Neural cell (in vitro differentiated cells): ENCODE data around the gene CACNA1B. TPM values are rescaled to one million over a fixed set of nuclear protein-coding genes. Genes with fewer than 3 reads are reported as not detected.
"Not testable (repeated sequence)": the region's sequence is repeated elsewhere in the genome, so short reads cannot be mapped to it uniquely, and the experiment has no call there.

ENCODE experiments used
- H2AFZ ChIP-seq: fragments of 200-600, 300-800 bp; sonication (generic), shearing (Covaris generic); 2 replicates; pipeline ENCODE4 v1.6.0; 2014; ENCODE audit warnings: low read depth, mild to moderate bottlenecking, antibody characterized with exemption, low read length, moderate library complexity
- H3F3A ChIP-seq: fragments of 200-600 bp; shearing (Covaris generic); 2 replicates; pipeline ENCODE4 v1.6.1; 2016; ENCODE audit warnings: mild to moderate bottlenecking, moderate library complexity, mixed read lengths, antibody characterized with exemption, low read length; ENCODE audit not compliant: insufficient read depth, poor library complexity, severe bottlenecking
- H3K27ac ChIP-seq: fragments of 200-600, 300-800 bp; sonication (generic), shearing (Covaris generic); 2 replicates; pipeline ENCODE4 v1.5.1; 2014; ENCODE audit warnings: mild to moderate bottlenecking, low read length, moderate library complexity
- H3K27me3 ChIP-seq: fragments of 300-800, 200-600 bp; sonication (generic), shearing (Covaris generic); 2 replicates; pipeline ENCODE4 v1.6.0; 2014; ENCODE audit warnings: mild to moderate bottlenecking, low read depth, low read length, moderate library complexity; ENCODE audit not compliant: insufficient read depth
- H3K36me3 ChIP-seq: fragments of 300-800, 200-600 bp; sonication (generic), shearing (Covaris generic); 2 replicates; pipeline ENCODE4 v1.5.1; 2014; ENCODE audit warnings: mild to moderate bottlenecking, antibody characterized with exemption, low read length, moderate library complexity; ENCODE audit not compliant: insufficient read depth
- H3K4me2 ChIP-seq: fragments of 300-800, 200-600 bp; sonication (generic), shearing (Covaris generic); 2 replicates; pipeline ENCODE4 v1.6.0; 2014; ENCODE audit warnings: mild to moderate bottlenecking, low read length
- H3K4me3 ChIP-seq: fragments of 300-800, 200-600 bp; sonication (generic), shearing (Covaris generic); 2 replicates; pipeline ENCODE4 v1.5.1; 2014; ENCODE audit warnings: mild to moderate bottlenecking, low read length, moderate library complexity
- H3K79me2 ChIP-seq: fragments of 200-600 bp; shearing (Covaris generic); replicated peaks from 2 replicates; pipeline ENCODE4 v1.6.0; 2014; ENCODE audit warnings: mild to moderate bottlenecking, low read length, moderate library complexity; ENCODE audit not compliant: insufficient read depth
- H3K9ac ChIP-seq: fragments of 300-800, 200-600 bp; sonication (generic), shearing (Covaris generic); 2 replicates; pipeline ENCODE4 v1.6.1; 2016; ENCODE audit warnings: mild to moderate bottlenecking, low read length, mixed read lengths
- H3K9me2 ChIP-seq: fragments of 200-600 bp; shearing (Covaris generic); 2 replicates; pipeline ENCODE4 v1.6.1; 2016; ENCODE audit warnings: mild to moderate bottlenecking, low read length, mixed read lengths; ENCODE audit not compliant: insufficient read depth
- H3K9me3 ChIP-seq: fragments of 200-600, 300-800 bp; sonication (generic), shearing (Covaris generic); 2 replicates; pipeline ENCODE4 v1.6.1; 2016; ENCODE audit warnings: mild to moderate bottlenecking, mixed run types, low read length, moderate library complexity, mixed read lengths
- H4K20me1 ChIP-seq: fragments of 200-600 bp; shearing (Covaris generic); 2 replicates; pipeline ENCODE4 v1.6.1; 2016; ENCODE audit warnings: mild to moderate bottlenecking, mixed run types; ENCODE audit not compliant: insufficient read depth
- CTCF ChIP-seq: fragments of 450-650 bp; IDR thresholded peaks from 2 replicates; pipeline ENCODE4 v1.5.1; 2014; ENCODE audit warnings: antibody characterized with exemption, mild to moderate bottlenecking, moderate library complexity; ENCODE audit not compliant: poor library complexity, severe bottlenecking
- EP300 ChIP-seq: fragments of 450-650 bp; conservative IDR thresholded peaks from 2 replicates; pipeline ENCODE4 v1.6.1; 2014; ENCODE audit warnings: antibody characterized with exemption, mild to moderate bottlenecking, moderate library complexity; ENCODE audit not compliant: poor library complexity, severe bottlenecking
- EZH2 ChIP-seq: fragments of 200-600, 300-800 bp; shearing (Covaris generic), sonication (generic); IDR thresholded peaks from 2 replicates; pipeline ENCODE4 v1.6.1; 2014; ENCODE audit warnings: antibody characterized with exemption, low read length, borderline replicate concordance, mild to moderate bottlenecking; ENCODE audit not compliant: insufficient read depth, poor library complexity, severe bottlenecking
- MXI1 ChIP-seq: fragments of 450-650 bp; conservative IDR thresholded peaks from 2 replicates; pipeline ENCODE4 v1.6.1; 2014; ENCODE audit warnings: antibody characterized with exemption, mild to moderate bottlenecking; ENCODE audit not compliant: poor library complexity, severe bottlenecking
- POLR2AphosphoS5 ChIP-seq: IDR thresholded peaks from 2 replicates; pipeline ENCODE4 v1.6.1; 2012
- RAD21 ChIP-seq: fragments of 450-650 bp; conservative IDR thresholded peaks from 2 replicates; pipeline ENCODE4 v1.6.1; 2014; ENCODE audit warnings: antibody characterized with exemption, mild to moderate bottlenecking, moderate library complexity
- REST ChIP-seq: IDR thresholded peaks from 2 replicates; pipeline ENCODE4 v1.6.1; 2012; ENCODE audit warnings: borderline replicate concordance
- SMC3 ChIP-seq: fragments of 450-650 bp; conservative IDR thresholded peaks from 2 replicates; pipeline ENCODE4 v1.6.1; 2014; ENCODE audit warnings: antibody characterized with exemption, mild to moderate bottlenecking, moderate library complexity; ENCODE audit not compliant: poor library complexity
- TAF1 ChIP-seq: IDR thresholded peaks from 2 replicates; pipeline ENCODE4 v1.6.1; 2012; ENCODE audit warnings: low read depth
- polyA plus RNA-seq: library from polyadenylated mRNA; depleted of rRNA; stranded (reverse); fragments of >200 nt; gene quantifications from 2 replicates; pipeline ENCODE4 v1.2.3, GENCODE V29; 2014

CACNA1B gene
- polyA plus RNA-seq, 1 donor from 2014 or later: 5.8 TPM

GRCh38 chr9:138105123-138105415 lies 227.5 kb downstream of the CACNA1B start:
- Histone ChIP-seq H3K4me3 (no peak overlapping the region), H3K9me2 (no peaks in the 10 kb centered on the region), H3K4me2 (no peak overlapping the region), H3K27ac (no peak overlapping the region), H3K79me2 (no peaks in the 10 kb centered on the region), H3K27me3 (no peaks in the 10 kb centered on the region), H4K20me1 (no peaks in the 10 kb centered on the region), H3K9ac (no peak overlapping the region), H2AFZ (no peak overlapping the region), H3F3A (no peaks in the 10 kb centered on the region), H3K9me3 (no peaks in the 10 kb centered on the region), H3K36me3 (no peaks in the 10 kb centered on the region)
- no peak for TF ChIP-seq SMC3
- no peak for TF ChIP-seq EZH2
- TF ChIP-seq REST: no peak
- TF ChIP-seq TAF1: no peak
- TF ChIP-seq RAD21: no peak
- no peak for TF ChIP-seq MXI1
- no peak for TF ChIP-seq POLR2AphosphoS5
- TF ChIP-seq CTCF: no peak
- TF ChIP-seq EP300: no peak

- Histone ChIP-seq H3K27ac (no peak overlapping the region), H3K4me2 (no peak overlapping the region), H3K4me3 (no peak overlapping the region), H3K79me2 (no peaks in the 10 kb centered on the region), H3F3A (no peaks in the 10 kb centered on the region), H3K27me3 (no peaks in the 10 kb centered on the region), H3K9ac (no peak overlapping the region), H3K9me2 (no peaks in the 10 kb centered on the region), H2AFZ (no peak overlapping the region), H4K20me1 (no peaks in the 10 kb centered on the region), H3K9me3 (no peaks in the 10 kb centered on the region), H3K36me3 (no peaks in the 10 kb centered on the region)
- no peak for TF ChIP-seq EP300
- TF ChIP-seq RAD21: no peak
- no peak for TF ChIP-seq EZH2
- TF ChIP-seq CTCF: no peak
- no peak for TF ChIP-seq REST
- TF ChIP-seq POLR2AphosphoS5: no peak
- no peak for TF ChIP-seq TAF1
- TF ChIP-seq SMC3: no peak
- TF ChIP-seq MXI1: no peak
These were observed 228.3 kb downstream of the CACNA1B start for GRCh38 chr9:138105561-138106505.

- not testable (repeated sequence) for H3F3A ChIP-seq, H3K4me2 ChIP-seq, H3K9me2 ChIP-seq, H3K27me3 ChIP-seq, H3K4me3 ChIP-seq, H3K79me2 ChIP-seq, H2AFZ ChIP-seq, H3K9ac ChIP-seq, H3K27ac ChIP-seq, H3K9me3 ChIP-seq, H3K36me3 ChIP-seq, H4K20me1 ChIP-seq
These were observed 229.5 kb downstream of the CACNA1B start for GRCh38 chr9:138107039-138107438.
